ENCODE results near the gene ZNF180. TPM values are rescaled to one million over a fixed set of nuclear protein-coding genes. Genes with fewer than 3 reads are reported as not detected.

The ZNF180 gene
- total RNA-seq, 4 donors from 2014 or later = 12.9 to 38.9 (median 15.7) TPM

- Histone ChIP-seq H3K9me3 (peaks cover 0 to 95% (median 27%) of the 10 kb centered on the region in 4 donors), H3K4me3 (no peak overlapping the region), H3K4me1 (no peaks in the 10 kb centered on the region), H3K27ac (no peak overlapping the region), H3K36me3 (peaks cover 0 to 97% (median 5%) of the 10 kb centered on the region in 3 donors), H3K27me3 (no peaks in the 10 kb centered on the region)
- no peak for TF ChIP-seq POLR2A (IDR thresholded peaks at IDR 0.05)
- TF ChIP-seq EP300 (IDR thresholded peaks at IDR 0.05) = no peak
- no peak for TF ChIP-seq CTCF (IDR thresholded peaks at IDR 0.05)
- no peak for DNase-seq (ENCODE audit: low spot score in 2 of 2)
- 100% methylated on average over 2 of the region's 2 CpGs for WGBS, 2 donors
Observed at GRCh38 chr19:44435441-44435840, 64.9 kb downstream of the ZNF180 start.

- no peaks in the 10 kb centered on the region for H3K4me1 ChIP-seq
- 80 to 90% methylated on average over 1 of the region's 1 CpG for WGBS, 2 donors
- H3K36me3 ChIP-seq = peaks cover 0 to 82% (median 5%) of the 10 kb centered on the region in 3 donors
- TF ChIP-seq POLR2A (IDR thresholded peaks at IDR 0.05) (no peak), CTCF (IDR thresholded peaks at IDR 0.05) (no peak), EP300 (IDR thresholded peaks at IDR 0.05) (no peak)
- H3K27ac ChIP-seq = no peak overlapping the region
- no peak for DNase-seq (ENCODE audit: low spot score in 2 of 2)
- peaks cover 0 to 96% (median 30%) of the 10 kb centered on the region in 4 donors for H3K9me3 ChIP-seq
- no peak overlapping the region for H3K4me3 ChIP-seq
- no peaks in the 10 kb centered on the region for H3K27me3 ChIP-seq
Observed at GRCh38 chr19:44430956-44431355, 69.4 kb downstream of the ZNF180 start.

Other genes with a start within 250 kb of the ZNF180 start
- gene ZNF233, start 240.6 kb downstream of the ZNF180 start, total RNA-seq = 1 to 10 TPM in 1 of 4 donors, under 1 TPM in 2, not detected in 1; 0.44 to 1.2 (median 0.63) TPM
- 1 to 10 TPM; 5.5 to 9.8 (median 6.3) TPM for gene ZNF235, start 195.5 kb downstream of the ZNF180 start, total RNA-seq
- gene ZNF112, start 143.8 kb downstream of the ZNF180 start, total RNA-seq = 1 to 10 TPM; 5.0 to 5.9 (median 5.3) TPM
- gene ZNF285, start 98.9 kb downstream of the ZNF180 start, total RNA-seq = 1 to 10 TPM; 1.9 to 6.1 (median 2.2) TPM
- gene ZNF229, start 52.0 kb downstream of the ZNF180 start, total RNA-seq = 10 to 100 TPM in 1 of 4 donors, 1 to 10 TPM in 3; 2.0 to 29.5 (median 2.2) TPM
- not detected for gene CEACAM20, start 29.2 kb upstream of the ZNF180 start, total RNA-seq
- gene IGSF23, start 113.0 kb upstream of the ZNF180 start, total RNA-seq = not detected
- gene PVR, start 143.4 kb upstream of the ZNF180 start, total RNA-seq = 10 to 100 TPM; 55.3 to 71.4 (median 69.6) TPM
- 10 to 100 TPM; 10.9 to 38.7 (median 15.4) TPM for gene CEACAM19, start 171.0 kb upstream of the ZNF180 start, total RNA-seq
- not detected for gene CEACAM16, start 198.6 kb upstream of the ZNF180 start, total RNA-seq
- 10 to 100 TPM; 10.3 to 37.8 (median 18.0) TPM for gene BCL3, start 248.2 kb upstream of the ZNF180 start, total RNA-seq